HEK293T (cell line): ENCODE measurements around the gene PRKCH.

Source experiments
- BHLHE40 ChIP-seq: fragments of 450-650 bp; IDR thresholded peaks from 2 replicates; pipeline ENCODE4 v1.6.1; 2016; ENCODE audit warnings: mild to moderate bottlenecking, moderate library complexity, borderline replicate concordance
- CTBP1 ChIP-seq: fragments of 450-650 bp; IDR thresholded peaks from 2 replicates; pipeline ENCODE4 v1.6.1; 2016; ENCODE audit warnings: borderline replicate concordance
- ELF4 ChIP-seq: fragments of 450-650 bp; IDR thresholded peaks from 2 replicates; pipeline ENCODE4 v1.6.1; 2017; ENCODE audit warnings: antibody characterized with exemption
- FOXK2 ChIP-seq: fragments of 450-650 bp; IDR thresholded peaks from 2 replicates; pipeline ENCODE4 v1.6.1; 2016; ENCODE audit warnings: mild to moderate bottlenecking
- FOXM1 ChIP-seq: fragments of 450-650 bp; IDR thresholded peaks from 2 replicates; pipeline ENCODE4 v1.6.1; 2017; ENCODE audit warnings: mild to moderate bottlenecking, borderline replicate concordance
- HDGF ChIP-seq: fragments of 450-650 bp; IDR thresholded peaks from 2 replicates; pipeline ENCODE4 v1.6.1; 2017; ENCODE audit warnings: antibody characterized with exemption, borderline replicate concordance
- L3MBTL2 ChIP-seq: fragments of 450-650 bp; conservative IDR thresholded peaks from 2 replicates; pipeline ENCODE4 v1.6.1; 2016; ENCODE audit warnings: mild to moderate bottlenecking
- LEF1 ChIP-seq: fragments of 450-650 bp; IDR thresholded peaks from 2 replicates; pipeline ENCODE4 v1.6.1; 2017; ENCODE audit warnings: mild to moderate bottlenecking, borderline replicate concordance
- PKNOX1 ChIP-seq: fragments of 450-650 bp; IDR thresholded peaks from 2 replicates; pipeline ENCODE4 v1.6.1; 2016
- SP1 ChIP-seq: fragments of 450-650 bp; IDR thresholded peaks from 2 replicates; pipeline ENCODE4 v1.6.1; 2017
- SUZ12 ChIP-seq: fragments of 450-650 bp; IDR thresholded peaks from 2 replicates; pipeline ENCODE4 v1.6.1; 2016; ENCODE audit warnings: mild to moderate bottlenecking
- TARDBP ChIP-seq: fragments of 450-650 bp; IDR thresholded peaks from 2 replicates; pipeline ENCODE4 v1.6.1; 2016
- ZNF384 ChIP-seq: fragments of 450-650 bp; IDR thresholded peaks from 2 replicates; pipeline ENCODE4 v1.6.1; 2016

- TF ChIP-seq SP1 (no peak), L3MBTL2 (no peak), TARDBP (no peak), ELF4 (no peak), BHLHE40 (no peak), FOXM1 (no peak), PKNOX1 (no peak), LEF1 (no peak), CTBP1 (no peak), HDGF (no peak), ZNF384 (no peak), SUZ12 (no peak), FOXK2 (no peak)
Observed at GRCh38 chr14:61284001-61284400, 37.4 kb upstream of the PRKCH start.
